ENCODE results near the gene ELK3.

DNA sequence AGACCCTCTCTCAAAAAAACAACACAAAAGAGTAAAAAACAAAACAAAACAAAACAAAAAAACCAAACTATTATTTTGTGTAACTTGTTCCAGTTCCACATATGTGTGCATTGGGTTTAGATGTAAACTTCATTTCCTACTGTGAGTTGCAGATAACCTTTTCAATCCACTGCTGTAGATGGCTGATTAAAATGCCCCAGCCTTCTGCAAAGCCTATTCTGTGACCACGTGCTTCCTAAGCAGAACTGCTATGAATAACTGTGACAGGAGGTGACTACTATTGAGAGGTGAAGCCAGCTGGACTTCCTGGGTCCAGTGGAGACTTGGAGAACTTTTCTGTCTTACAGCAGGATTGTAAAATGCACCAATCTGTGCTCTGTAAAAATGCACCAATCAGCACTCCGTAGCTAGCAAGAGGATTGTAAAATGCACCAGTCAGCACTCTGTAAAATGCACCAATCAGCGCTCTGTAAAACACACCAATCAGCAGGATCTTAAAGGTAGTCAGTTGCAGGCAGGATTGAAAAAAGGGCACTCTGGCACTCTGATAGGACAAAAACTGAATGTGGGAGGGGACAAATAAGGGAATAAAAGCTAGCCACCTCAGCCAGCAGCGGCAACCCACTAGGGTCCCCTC lies 10.3 kb upstream of the ELK3 start:
- TF ChIP-seq ZNF311 (tag by site-specific recombination; IDR thresholded peaks at IDR 0.05; ENCODE audit: borderline replicate concordance) (no peak), PBX3 (CRISPR knock-in tag; IDR thresholded peaks at IDR 0.05) (no peak), CTCF (tag by site-specific recombination; IDR thresholded peaks at IDR 0.05) (no peak), ZNF626 (tag by site-specific recombination; IDR thresholded peaks at IDR 0.05) (no peak), ZNF513 (tag by site-specific recombination; IDR thresholded peaks at IDR 0.05) (no peak), PATZ1 (tag by site-specific recombination; IDR thresholded peaks at IDR 0.05) (no peak)
- TF ChIP-seq, protein P1, sequence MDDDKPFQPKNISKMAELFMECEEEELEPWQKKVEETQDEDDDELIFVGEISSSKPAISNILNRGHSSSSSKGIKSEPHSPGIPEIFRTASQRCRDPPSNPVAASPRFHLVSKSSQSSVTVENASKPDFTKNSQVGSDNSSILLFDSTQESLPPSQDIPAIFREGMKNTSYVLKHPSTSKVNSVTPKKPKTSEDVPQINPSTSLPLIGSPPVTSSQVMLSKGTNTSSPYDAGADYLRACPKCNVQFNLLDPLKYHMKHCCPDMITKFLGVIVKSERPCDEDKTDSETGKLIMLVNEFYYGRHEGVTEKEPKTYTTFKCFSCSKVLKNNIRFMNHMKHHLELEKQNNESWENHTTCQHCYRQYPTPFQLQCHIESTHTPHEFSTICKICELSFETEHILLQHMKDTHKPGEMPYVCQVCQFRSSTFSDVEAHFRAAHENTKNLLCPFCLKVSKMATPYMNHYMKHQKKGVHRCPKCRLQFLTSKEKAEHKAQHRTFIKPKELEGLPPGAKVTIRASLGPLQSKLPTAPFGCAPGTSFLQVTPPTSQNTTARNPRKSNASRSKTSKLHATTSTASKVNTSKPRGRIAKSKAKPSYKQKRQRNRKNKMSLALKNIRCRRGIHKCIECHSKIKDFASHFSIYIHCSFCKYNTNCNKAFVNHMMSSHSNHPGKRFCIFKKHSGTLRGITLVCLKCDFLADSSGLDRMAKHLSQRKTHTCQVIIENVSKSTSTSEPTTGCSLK (tag by site-specific recombination; IDR thresholded peaks at IDR 0.05) = no peak
- TF ChIP-seq, protein P2, sequence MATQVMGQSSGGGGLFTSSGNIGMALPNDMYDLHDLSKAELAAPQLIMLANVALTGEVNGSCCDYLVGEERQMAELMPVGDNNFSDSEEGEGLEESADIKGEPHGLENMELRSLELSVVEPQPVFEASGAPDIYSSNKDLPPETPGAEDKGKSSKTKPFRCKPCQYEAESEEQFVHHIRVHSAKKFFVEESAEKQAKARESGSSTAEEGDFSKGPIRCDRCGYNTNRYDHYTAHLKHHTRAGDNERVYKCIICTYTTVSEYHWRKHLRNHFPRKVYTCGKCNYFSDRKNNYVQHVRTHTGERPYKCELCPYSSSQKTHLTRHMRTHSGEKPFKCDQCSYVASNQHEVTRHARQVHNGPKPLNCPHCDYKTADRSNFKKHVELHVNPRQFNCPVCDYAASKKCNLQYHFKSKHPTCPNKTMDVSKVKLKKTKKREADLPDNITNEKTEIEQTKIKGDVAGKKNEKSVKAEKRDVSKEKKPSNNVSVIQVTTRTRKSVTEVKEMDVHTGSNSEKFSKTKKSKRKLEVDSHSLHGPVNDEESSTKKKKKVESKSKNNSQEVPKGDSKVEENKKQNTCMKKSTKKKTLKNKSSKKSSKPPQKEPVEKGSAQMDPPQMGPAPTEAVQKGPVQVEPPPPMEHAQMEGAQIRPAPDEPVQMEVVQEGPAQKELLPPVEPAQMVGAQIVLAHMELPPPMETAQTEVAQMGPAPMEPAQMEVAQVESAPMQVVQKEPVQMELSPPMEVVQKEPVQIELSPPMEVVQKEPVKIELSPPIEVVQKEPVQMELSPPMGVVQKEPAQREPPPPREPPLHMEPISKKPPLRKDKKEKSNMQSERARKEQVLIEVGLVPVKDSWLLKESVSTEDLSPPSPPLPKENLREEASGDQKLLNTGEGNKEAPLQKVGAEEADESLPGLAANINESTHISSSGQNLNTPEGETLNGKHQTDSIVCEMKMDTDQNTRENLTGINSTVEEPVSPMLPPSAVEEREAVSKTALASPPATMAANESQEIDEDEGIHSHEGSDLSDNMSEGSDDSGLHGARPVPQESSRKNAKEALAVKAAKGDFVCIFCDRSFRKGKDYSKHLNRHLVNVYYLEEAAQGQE (tag by site-specific recombination; IDR thresholded peaks at IDR 0.05) = no peak

Data from HEK293 (cell line).